ENCODE data around the gene CST4. TPM values are rescaled to one million over a fixed set of nuclear protein-coding genes. Genes with fewer than 3 reads are reported as not detected.
A peak's percentile ranks its signal among the peaks of the same experiment; 100 is the strongest.

The CST4 gene
- total RNA-seq, 2 donors from 2014 or later, result 2.0 to 2.3 TPM

GRCh38 chr20:23651117-23651516 is 37.7 kb downstream of the CST4 start:
- Histone ChIP-seq H3K36me3 (ENCODE audit: control insufficient read depth, insufficient read depth, low read length) (no peaks in the 10 kb centered on the region), H3K9me3 (ENCODE audit: control insufficient read depth, low read length) (no peaks in the 10 kb centered on the region), H3K4me1 (ENCODE audit: control insufficient read depth, insufficient read depth, low read length) (peaks cover 4% of the 10 kb centered on the region), H3K9ac (ENCODE audit: extremely low read depth, low read length, poor library complexity, severe bottlenecking) (no peak overlapping the region), H3K27ac (ENCODE audit: low read depth, low read length) (no peak overlapping the region), H3K4me3 (ENCODE audit: low read length) (no peak overlapping the region), H3K27me3 (ENCODE audit: control insufficient read depth, insufficient read depth, low read length, poor library complexity, severe bottlenecking) (no peaks in the 10 kb centered on the region)
- no CpG with 5 or more reads among the region's 2 CpGs for WGBS, 2 experiments (ENCODE audit: insufficient coverage in 1 of 2, insufficient read length in 1 of 2)
- Mint-ChIP-seq H3K4me1 (peaks cover 6% of the 10 kb centered on the region), H3K27ac (no peak overlapping the region), H3K9me3 (no peaks in the 10 kb centered on the region), H3K36me3 (ENCODE audit: low read depth) (peaks cover 4% of the 10 kb centered on the region), H3K4me3 (no peak overlapping the region), H3K27me3 (ENCODE audit: insufficient read depth) (no peaks in the 10 kb centered on the region)
- no peak for DNase-seq
- TF ChIP-seq CTCF (conservative IDR thresholded peaks at IDR 0.05), result no peak

DNA sequence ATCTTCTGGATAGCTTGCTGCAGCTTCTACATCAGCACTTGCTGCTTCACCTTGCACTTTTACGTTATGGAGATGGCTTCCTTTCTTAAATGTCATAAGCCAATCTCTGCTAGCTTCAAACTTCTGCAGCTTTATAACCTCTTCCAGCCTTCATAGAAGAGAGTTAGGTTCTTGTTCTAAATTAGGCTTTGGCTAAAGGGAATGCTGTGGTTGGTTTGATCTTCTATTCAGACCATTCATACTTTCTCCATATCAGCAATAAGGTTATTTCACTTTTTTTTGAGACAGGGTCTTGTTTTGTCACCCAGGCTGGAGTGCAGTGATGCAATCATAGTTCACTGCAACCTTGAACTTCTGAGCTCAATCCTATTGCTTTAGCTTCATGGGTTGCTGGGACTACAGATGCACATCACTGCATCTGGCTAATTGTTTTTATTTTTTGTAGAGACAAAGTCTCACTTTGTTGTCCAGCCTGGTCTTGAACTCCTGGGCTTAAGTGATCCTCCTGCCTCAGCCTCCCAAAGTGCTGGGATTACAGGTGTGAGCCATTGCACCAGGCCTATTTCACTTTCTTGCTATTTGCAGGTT is 38.9 kb downstream of the CST4 start:
- H3K4me3 ChIP-seq (ENCODE audit: low read length), result no peak overlapping the region
- no peaks in the 10 kb centered on the region for H3K36me3 ChIP-seq (ENCODE audit: control insufficient read depth, insufficient read depth, low read length)
- peak; percentile 2 for DNase-seq
- peaks cover 6% of the 10 kb centered on the region for H3K4me1 Mint-ChIP-seq
- WGBS, 2 experiments (ENCODE audit: insufficient coverage in 1 of 2, insufficient read length in 1 of 2), result 85 to 100% methylated on average over 1 of the region's 1 CpG
- no peak overlapping the region for H3K27ac ChIP-seq (ENCODE audit: low read depth, low read length)
- no peaks in the 10 kb centered on the region for H3K9me3 Mint-ChIP-seq
- no peak overlapping the region for H3K4me3 Mint-ChIP-seq
- no peak for TF ChIP-seq CTCF (conservative IDR thresholded peaks at IDR 0.05)
- peaks cover 4% of the 10 kb centered on the region for H3K4me1 ChIP-seq (ENCODE audit: control insufficient read depth, insufficient read depth, low read length)
- H3K27ac Mint-ChIP-seq, result no peak overlapping the region
- peaks cover 4% of the 10 kb centered on the region for H3K36me3 Mint-ChIP-seq (ENCODE audit: low read depth)
- no peak overlapping the region for H3K9ac ChIP-seq (ENCODE audit: extremely low read depth, low read length, poor library complexity, severe bottlenecking)
- no peaks in the 10 kb centered on the region for H3K27me3 Mint-ChIP-seq (ENCODE audit: insufficient read depth)
- no peaks in the 10 kb centered on the region for H3K27me3 ChIP-seq (ENCODE audit: control insufficient read depth, insufficient read depth, low read length, poor library complexity, severe bottlenecking)
- H3K9me3 ChIP-seq (ENCODE audit: control insufficient read depth, low read length), result no peaks in the 10 kb centered on the region

GRCh38 chr20:23649242-23649641 is 39.6 kb downstream of the CST4 start:
- Histone ChIP-seq H3K9me3 (ENCODE audit: control insufficient read depth, low read length) (no peaks in the 10 kb centered on the region), H3K27me3 (ENCODE audit: control insufficient read depth, insufficient read depth, low read length, poor library complexity, severe bottlenecking) (no peaks in the 10 kb centered on the region), H3K27ac (ENCODE audit: low read depth, low read length) (no peak overlapping the region), H3K36me3 (ENCODE audit: control insufficient read depth, insufficient read depth, low read length) (no peaks in the 10 kb centered on the region), H3K4me3 (ENCODE audit: low read length) (no peak overlapping the region), H3K9ac (ENCODE audit: extremely low read depth, low read length, poor library complexity, severe bottlenecking) (no peak overlapping the region), H3K4me1 (ENCODE audit: control insufficient read depth, insufficient read depth, low read length) (peaks cover 4% of the 10 kb centered on the region)
- no peak for DNase-seq
- Mint-ChIP-seq H3K4me1 (peaks cover 6% of the 10 kb centered on the region), H3K36me3 (ENCODE audit: low read depth) (peaks cover 4% of the 10 kb centered on the region), H3K4me3 (no peak overlapping the region), H3K9me3 (no peaks in the 10 kb centered on the region), H3K27me3 (ENCODE audit: insufficient read depth) (no peaks in the 10 kb centered on the region), H3K27ac (no peak overlapping the region)
- WGBS, 2 experiments (ENCODE audit: insufficient coverage in 1 of 2, insufficient read length in 1 of 2), result 97 to 100% methylated on average over 2 of the region's 2 CpGs
- no peak for TF ChIP-seq CTCF (conservative IDR thresholded peaks at IDR 0.05)
